Measurements from ENCODE around the gene CHST7.

CHST7 gene

DNA sequence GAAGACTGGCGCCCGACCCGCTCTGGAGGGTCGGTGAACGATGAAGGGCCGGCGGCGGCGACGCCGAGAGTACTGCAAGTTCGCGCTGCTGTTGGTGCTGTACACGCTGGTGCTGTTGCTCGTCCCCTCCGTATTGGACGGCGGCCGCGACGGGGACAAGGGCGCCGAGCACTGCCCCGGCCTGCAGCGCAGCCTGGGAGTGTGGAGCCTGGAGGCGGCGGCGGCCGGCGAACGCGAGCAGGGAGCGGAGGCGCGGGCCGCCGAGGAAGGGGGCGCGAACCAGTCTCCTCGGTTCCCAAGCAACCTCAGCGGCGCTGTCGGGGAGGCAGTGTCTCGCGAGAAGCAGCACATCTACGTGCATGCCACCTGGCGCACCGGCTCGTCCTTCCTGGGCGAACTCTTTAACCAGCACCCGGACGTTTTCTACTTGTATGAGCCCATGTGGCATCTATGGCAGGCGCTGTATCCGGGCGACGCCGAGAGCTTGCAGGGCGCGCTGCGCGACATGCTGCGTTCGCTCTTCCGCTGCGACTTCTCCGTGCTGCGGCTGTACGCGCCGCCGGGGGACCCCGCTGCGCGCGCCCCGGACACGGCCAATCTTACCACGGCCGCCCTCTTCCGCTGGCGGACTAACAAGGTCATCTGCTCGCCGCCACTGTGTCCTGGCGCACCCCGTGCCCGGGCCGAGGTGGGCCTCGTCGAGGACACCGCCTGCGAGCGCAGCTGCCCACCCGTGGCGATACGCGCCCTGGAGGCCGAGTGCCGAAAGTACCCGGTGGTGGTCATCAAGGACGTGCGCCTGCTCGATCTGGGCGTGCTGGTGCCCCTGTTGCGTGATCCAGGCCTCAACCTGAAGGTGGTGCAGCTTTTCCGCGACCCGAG is 568 bp downstream of the CHST7 start:
- DNase-seq (ENCODE audit: low read depth), result peak; percentile 45

DNA sequence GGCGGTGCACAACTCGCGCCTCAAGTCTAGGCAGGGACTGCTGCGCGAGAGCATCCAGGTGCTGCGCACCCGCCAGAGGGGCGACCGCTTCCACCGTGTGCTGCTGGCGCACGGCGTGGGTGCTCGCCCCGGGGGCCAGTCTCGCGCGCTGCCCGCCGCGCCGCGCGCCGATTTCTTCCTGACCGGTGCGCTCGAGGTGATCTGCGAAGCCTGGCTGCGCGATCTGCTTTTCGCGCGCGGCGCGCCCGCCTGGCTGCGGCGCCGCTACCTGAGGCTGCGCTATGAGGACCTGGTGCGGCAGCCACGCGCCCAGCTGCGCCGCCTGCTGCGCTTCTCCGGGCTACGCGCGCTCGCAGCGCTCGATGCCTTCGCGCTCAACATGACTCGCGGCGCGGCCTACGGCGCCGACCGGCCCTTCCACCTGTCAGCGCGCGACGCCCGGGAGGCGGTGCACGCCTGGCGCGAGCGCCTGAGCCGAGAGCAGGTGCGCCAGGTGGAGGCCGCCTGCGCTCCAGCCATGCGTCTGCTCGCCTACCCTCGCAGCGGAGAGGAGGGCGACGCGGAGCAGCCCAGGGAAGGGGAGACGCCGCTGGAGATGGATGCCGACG is 1.3 kb downstream of the CHST7 start:
- DNase-seq (ENCODE audit: low read depth), result no peak

GRCh38 chrX:46575586-46575985 is 2.0 kb downstream of the CHST7 start:
- no peak for DNase-seq (ENCODE audit: low read depth)

DNA sequence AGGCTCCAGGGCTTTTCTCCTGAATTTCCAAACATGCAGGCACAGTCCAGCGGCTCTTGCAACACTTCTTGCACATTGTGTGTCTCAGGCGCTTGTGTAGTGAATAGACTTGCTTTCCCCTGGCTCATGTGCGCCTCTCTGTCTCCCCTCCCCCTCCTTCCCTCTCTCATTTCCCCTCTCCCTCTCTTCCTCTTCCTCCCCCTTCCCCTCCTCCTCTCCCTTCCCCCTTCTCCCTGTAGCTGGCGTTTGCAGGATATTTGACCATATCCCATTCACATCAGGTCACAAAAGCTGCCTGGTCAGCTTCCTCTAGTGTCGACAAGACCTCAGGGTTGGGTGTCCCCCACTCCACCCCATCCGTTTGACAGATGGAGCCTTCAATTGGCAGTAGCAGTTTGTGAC is 2.4 kb downstream of the CHST7 start:
- DNase-seq (ENCODE audit: low read depth), result peak; percentile 74

- no peak for DNase-seq (ENCODE audit: low read depth)
These were observed 2.9 kb downstream of the CHST7 start for GRCh38 chrX:46576458-46576857.

DNA sequence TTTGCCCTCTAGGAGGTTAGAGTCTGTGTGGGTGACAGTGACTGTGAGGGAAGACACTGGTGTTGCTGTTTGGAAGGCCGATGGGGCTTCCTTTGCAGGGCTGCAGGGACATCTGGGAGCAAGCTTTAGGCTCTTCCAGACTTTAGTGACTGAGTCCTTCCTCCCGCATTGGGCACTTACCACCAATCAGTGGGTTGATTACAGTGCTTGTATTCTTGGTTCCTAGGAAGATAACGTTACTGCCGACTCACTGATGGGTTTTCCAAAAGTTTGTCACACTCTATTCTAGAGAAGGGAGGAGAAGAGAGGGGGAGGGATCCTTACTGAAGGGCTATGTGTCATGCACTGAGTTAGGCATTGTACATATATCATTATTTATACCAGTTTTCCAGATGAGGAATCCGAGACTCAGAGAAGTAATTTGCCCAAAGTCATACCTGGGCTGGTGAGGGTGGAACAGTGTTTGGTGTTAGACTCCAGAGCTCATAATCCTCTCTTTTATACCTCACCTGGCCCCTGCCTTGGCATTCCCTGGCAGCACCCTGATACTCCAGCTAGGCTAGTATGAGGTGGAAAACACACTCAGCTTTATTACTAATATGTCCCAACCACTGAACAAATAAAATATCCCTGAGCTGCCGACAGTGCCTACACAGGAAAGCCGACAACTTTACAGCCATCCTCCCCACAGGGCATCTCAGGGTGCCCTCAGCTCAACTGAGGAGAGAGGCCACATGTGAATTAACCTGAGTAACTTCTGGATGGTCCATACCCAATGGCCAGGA is 3.8 kb downstream of the CHST7 start:
- DNase-seq (ENCODE audit: low read depth), result no peak

DNA sequence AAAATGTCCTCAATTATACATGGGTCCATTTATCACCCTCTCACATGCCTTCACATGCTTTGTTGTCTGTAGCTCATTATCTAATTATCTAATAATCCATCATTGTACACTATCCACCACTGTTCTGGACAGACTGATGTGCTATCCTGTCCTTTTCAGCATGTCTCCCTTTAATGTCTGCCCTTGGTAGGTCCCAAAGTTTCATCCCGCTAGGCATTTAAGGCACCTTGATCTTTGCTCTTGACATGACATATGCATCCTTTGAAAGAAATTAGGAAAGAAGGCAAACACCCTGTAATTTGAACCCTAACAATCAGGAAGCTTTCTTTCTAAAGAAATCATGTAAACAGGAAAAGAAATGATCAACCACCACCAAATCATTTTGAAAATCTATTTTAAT is 5.7 kb downstream of the CHST7 start:
- no peak for DNase-seq (ENCODE audit: low read depth)

- DNase-seq (ENCODE audit: low read depth), result no peak
These were observed 7.0 kb downstream of the CHST7 start for GRCh38 chrX:46580613-46581012.

DNA sequence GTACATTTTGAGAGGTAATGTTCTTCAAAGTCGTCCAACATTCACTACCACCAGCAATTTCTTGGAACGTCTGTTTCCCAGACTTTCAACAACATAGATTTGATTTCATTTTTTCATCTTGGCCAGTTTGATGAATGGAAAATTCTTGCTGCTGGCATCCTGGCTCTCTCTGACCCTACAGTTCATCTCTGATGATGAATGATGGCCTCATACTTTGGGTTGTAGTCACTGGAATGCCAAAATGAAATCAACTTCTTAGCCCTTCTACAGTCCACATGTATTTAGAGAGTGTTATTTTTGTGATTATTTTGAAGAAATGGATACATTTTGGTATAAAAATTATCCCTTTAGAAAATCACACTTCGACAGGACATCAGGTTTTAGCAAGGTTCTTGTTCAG is 8.8 kb downstream of the CHST7 start:
- DNase-seq (ENCODE audit: low read depth), result no peak

GRCh38 chrX:46582966-46583365 is 9.4 kb downstream of the CHST7 start:
- no peak for DNase-seq (ENCODE audit: low read depth)

DNA sequence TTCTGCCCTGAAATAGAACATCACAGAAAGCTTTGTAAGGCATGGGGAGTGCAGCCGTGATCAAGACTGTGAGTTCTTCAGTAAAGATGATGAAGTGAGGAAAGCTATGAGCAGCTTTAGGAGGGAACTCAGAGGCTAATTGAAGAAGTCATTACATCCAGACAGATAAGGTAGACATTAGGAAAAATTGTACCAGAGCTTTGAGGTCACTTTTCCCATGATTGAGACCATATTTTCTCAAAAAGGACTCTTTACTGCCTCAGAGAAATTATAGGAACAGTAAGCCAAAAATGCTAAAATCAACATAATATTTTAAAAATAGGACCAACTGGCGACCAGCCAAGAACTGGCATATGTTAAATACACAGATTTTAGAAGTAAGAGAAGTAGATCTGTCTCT is 11.2 kb downstream of the CHST7 start:
- DNase-seq (ENCODE audit: low read depth), result no peak

- no peak for DNase-seq (ENCODE audit: low read depth)
These were observed 13.6 kb downstream of the CHST7 start for GRCh38 chrX:46587158-46587557.

DNA sequence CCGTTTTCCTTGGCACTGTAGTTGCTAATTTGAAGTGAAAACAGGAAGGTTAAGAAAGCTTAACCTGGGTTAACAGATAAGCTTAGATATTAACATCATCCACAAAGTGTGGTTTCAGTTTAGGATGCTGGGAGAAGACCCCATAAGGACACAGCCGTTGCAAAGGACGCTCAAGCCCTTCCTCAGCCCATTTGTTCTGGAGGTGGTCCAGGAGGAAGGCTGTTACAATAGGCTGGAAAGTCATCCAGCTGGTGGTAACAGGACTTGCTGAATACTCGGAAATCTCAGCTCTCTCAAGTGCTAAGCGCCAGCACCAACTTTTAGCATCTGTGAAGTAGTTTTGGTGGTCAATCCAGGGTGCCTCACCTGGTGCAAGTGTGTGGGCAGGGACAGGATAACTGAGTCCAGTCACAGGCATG is 14.2 kb downstream of the CHST7 start:
- DNase-seq (ENCODE audit: low read depth), result no peak

GRCh38 chrX:46588263-46588662 is 14.7 kb downstream of the CHST7 start:
- DNase-seq (ENCODE audit: low read depth), result no peak

DNA sequence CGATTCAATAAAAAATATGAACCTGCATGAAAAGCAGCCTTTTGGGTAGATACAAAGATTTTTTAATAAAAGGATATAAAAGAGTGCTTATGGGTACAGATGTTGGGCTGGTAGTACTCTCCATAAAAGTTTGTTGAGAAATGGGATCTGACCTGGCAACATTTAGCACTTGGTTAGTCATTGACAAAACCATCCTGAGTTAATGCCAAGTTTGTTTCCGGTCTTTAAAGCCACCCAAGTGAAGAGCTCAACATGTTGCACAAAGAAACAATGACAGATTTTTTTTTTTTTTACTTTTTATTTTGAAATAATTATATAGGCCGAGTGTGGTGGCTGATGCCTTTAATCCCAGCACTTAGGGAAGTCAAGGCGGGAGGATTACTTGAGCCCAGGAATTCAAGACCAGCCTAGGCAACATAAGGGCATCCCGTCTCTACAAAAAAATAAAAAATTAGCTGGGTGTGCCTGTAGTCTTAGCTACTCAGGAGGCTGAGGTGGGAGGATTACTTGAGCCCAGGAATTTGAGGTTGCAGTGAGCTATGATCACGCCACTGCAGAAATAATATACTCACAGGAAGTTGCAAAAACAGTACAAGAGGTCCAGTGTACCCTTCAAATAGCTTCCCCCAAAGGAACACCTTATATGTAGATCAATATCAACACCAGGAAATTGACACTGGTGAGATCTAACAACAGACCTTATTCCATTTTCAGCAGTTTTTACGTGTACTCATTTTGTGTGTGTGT is 16.6 kb downstream of the CHST7 start:
- no peak for DNase-seq (ENCODE audit: low read depth)

GRCh38 chrX:46595084-46595483 is 21.5 kb downstream of the CHST7 start:
- DNase-seq (ENCODE audit: low read depth), result no peak

GRCh38 chrX:46597208-46597607 is 23.6 kb downstream of the CHST7 start:
- DNase-seq (ENCODE audit: low read depth), result no peak

GRCh38 chrX:46597771-46598170 is 24.2 kb downstream of the CHST7 start:
- no peak for DNase-seq (ENCODE audit: low read depth)

- DNase-seq (ENCODE audit: low read depth), result no peak
These were observed 25.5 kb downstream of the CHST7 start for GRCh38 chrX:46599051-46599560.

GRCh38 chrX:46601283-46601682 is 27.7 kb downstream of the CHST7 start:
- no peak for DNase-seq (ENCODE audit: low read depth)

DNA sequence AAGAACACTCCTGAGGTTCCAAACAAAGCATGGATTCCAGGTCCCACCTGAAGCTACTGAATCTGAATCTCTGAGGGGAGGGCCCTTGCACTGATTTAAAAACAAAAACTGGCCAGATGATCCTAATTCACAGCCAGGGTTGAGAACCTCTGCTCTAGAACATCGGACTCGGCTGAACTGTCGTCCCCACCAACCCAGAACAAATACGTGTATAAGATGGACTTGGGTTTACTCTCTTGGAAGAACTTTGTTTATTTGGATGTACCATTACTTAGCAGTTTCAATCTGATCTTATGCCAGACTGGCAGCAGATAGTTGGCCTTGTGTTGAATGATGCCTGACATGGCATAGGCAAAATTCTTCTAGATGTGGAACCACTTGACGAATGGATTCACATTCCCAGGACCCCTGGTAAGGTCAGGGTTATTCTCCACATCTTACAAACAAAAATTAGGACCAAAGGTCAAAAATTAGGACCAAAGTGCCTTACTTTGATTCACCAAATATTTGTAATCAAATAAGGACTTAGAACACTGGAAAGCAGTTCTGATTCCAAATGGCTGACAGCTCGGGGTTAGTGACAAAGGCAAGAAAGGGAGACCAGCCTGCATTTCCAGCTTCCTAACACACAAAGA is 29.0 kb downstream of the CHST7 start:
- no peak for DNase-seq (ENCODE audit: low read depth)
